H1 (cell line): Measurements from ENCODE around the gene ZNF469. TPM values are rescaled to one million over a fixed set of nuclear protein-coding genes. Genes with fewer than 3 reads are reported as not detected.

Experiments used
- ASH2L ChIP-seq: fragments of 200-600, 300-600 bp; sonication (generic); IDR thresholded peaks from one replicate; pipeline ENCODE4 v1.7.1; 2017; ENCODE audit warnings: low read length
- BACH1 ChIP-seq: IDR thresholded peaks from 2 replicates; pipeline ENCODE4 v1.6.1; 2012; ENCODE audit warnings: low read length, improper control_type of control experiment
- BCL11A ChIP-seq, 2 experiments: IDR thresholded peaks; one replicate each; pipeline ENCODE4 v1.6.1; 2011; ENCODE audit warnings: low read depth in 2 of 2, low read length in 2 of 2, mild to moderate bottlenecking in 2 of 2
- CTBP2 ChIP-seq: IDR thresholded peaks from 2 replicates; pipeline ENCODE4 v1.7.0; 2011; ENCODE audit warnings: borderline replicate concordance, mild to moderate bottlenecking, moderate library complexity, mixed read lengths, low read length; ENCODE audit not compliant: insufficient read depth, insufficient read length
- GTF2F1 ChIP-seq: IDR thresholded peaks from 2 replicates; pipeline ENCODE4 v1.6.1; 2012; ENCODE audit warnings: low read depth, low read length, improper control_type of control experiment, borderline replicate concordance
- HDAC6 ChIP-seq: IDR thresholded peaks from one replicate; pipeline ENCODE4 v1.7.1; 2012; ENCODE audit warnings: low read depth, mild to moderate bottlenecking, inconsistent platforms, low read length, moderate library complexity
- KDM5A ChIP-seq: fragments of 200-600 bp; IDR thresholded peaks from 2 replicates; pipeline ENCODE4 v1.7.1; 2012; ENCODE audit warnings: mild to moderate bottlenecking, low read length, inconsistent platforms, mixed read lengths
- MAFK ChIP-seq: IDR thresholded peaks from 2 replicates; pipeline ENCODE4 v1.6.1; 2012; ENCODE audit warnings: low read depth, mild to moderate bottlenecking, improper control_type of control experiment, low read length
- PHF8 ChIP-seq: fragments of 200-600 bp; sonication (generic); conservative IDR thresholded peaks from 2 replicates; pipeline ENCODE4 v1.7.1; 2012; ENCODE audit warnings: low read depth, mild to moderate bottlenecking, inconsistent platforms, low read length, moderate library complexity
- RAD21 ChIP-seq, 2 experiments: IDR thresholded peaks in 1 of 2; conservative IDR thresholded peaks in 1 of 2; 2 replicates each; pipeline ENCODE4 v1.6.1; 2011; ENCODE audit warnings: low read depth in 2 of 2, low read length in 2 of 2, improper control_type of control experiment in 1 of 2, inconsistent platforms in 1 of 2, mild to moderate bottlenecking in 1 of 2, moderate library complexity in 1 of 2
- SRF ChIP-seq: IDR thresholded peaks from 2 replicates; pipeline ENCODE4 v1.6.1; 2011; ENCODE audit warnings: mild to moderate bottlenecking, low read depth, low read length, moderate library complexity
- TBP ChIP-seq: IDR thresholded peaks from 2 replicates; pipeline ENCODE4 v1.6.1; 2011; ENCODE audit warnings: low read depth, low read length, improper control_type of control experiment
- polyA plus RNA-seq, 7 experiments: library from polyadenylated mRNA; depleted of rRNA in 3 of 7; stranded (reverse) in 5 of 7; unstranded in 2 of 7; fragments of >200 nt in 5 of 7; fragments of 200-250 nt in 2 of 7; gene quantifications; 1 replicate in 5 of 7; 2 replicates in 1 of 7; 4 replicates in 1 of 7; pipeline versions ENCODE4 v1.2.1 to v1.2.3, GENCODE V29; 2011 to 2013; ENCODE audit warnings: missing spikeins in 2 of 7, mixed read lengths in 2 of 7
- total RNA-seq: library from RNA; stranded (reverse); fragmentation: NEBNext Ultra II Directional; extraction: Animal tissue kit (Norgen Biotek cat#: 25700); gene quantifications from 2 replicates; pipeline ENCODE4 v1.2.1, GENCODE V29; 2021

Gene ZNF469
- total and polyA plus RNA-seq, 2 of the 8 experiments (the other 6 are each of a cell fraction or from before 2014, with no cell fraction given) = 0.30 to 1.8 TPM

DNA sequence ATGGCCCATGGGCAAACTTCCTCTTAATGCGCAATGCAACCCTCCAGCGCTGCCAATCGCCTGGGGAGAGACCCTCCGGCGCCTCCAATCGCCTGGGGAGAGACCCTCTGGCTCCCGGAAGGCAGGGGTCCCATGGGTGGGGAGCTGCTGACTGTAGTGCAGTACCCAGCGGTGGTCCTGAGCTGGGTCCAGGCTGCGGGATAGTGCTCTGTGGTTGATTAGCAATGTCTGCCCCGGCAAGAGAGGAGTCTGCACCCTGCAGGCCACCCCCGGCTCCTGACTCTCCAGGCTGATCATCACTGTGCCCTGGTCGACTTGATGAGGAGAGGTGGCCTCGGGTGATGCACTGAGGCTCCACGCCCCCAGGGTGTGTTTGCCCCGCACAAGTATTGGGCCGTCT lies 44.6 kb upstream of the ZNF469 start (continued):
- peak in 1 of 2 experiments; percentile 49; a peak in 2 of 4 replicates for TF ChIP-seq RAD21 (IDR thresholded peaks at IDR 0.05 in 1 of 2, conservative IDR thresholded peaks at IDR 0.05 in 1 of 2; ENCODE audit: low read depth in 2 of 2, low read length in 2 of 2)
- no peak for TF ChIP-seq PHF8
- TF ChIP-seq CTBP2 = no peak
- TF ChIP-seq HDAC6 = no peak
- TF ChIP-seq BACH1 = no peak
- TF ChIP-seq MAFK = no peak
- TF ChIP-seq ASH2L = no peak
- TF ChIP-seq BCL11A (IDR thresholded peaks at IDR 0.05; ENCODE audit: low read depth in 2 of 2, low read length in 2 of 2) = no peak
- TF ChIP-seq TBP = no peak
- TF ChIP-seq GTF2F1 = no peak
- peak; percentile 84 for TF ChIP-seq SRF
- no peak for TF ChIP-seq KDM5A
